HEK293 (cell line): ENCODE results near the gene PROCA1.

Source experiments
- ZNF514 ChIP-seq: fragments of 450-650 bp; formaldehyde crosslinking; IDR thresholded peaks from 2 replicates; pipeline ENCODE4 v1.5.1; 2016; ENCODE audit warnings: missing biosample characterization, missing genetic modification characterization
- ZNF549 ChIP-seq: fragments of 450-650 bp; IDR thresholded peaks from 2 replicates; pipeline ENCODE4 v1.5.1; 2018; ENCODE audit warnings: missing biosample characterization, missing genetic modification characterization, mild to moderate bottlenecking, inconsistent platforms, moderate library complexity
- ZNF629 ChIP-seq: fragments of 450-650 bp; formaldehyde crosslinking; IDR thresholded peaks from 2 replicates; pipeline ENCODE4 v1.5.1; 2017; ENCODE audit warnings: missing biosample characterization, missing genetic modification characterization
- TF ChIP-seq, protein P1 (sequence below): fragments of 450-650 bp; formaldehyde crosslinking; IDR thresholded peaks from 2 replicates; pipeline ENCODE4 v1.5.1; 2016; ENCODE audit warnings: missing biosample characterization, missing genetic modification characterization

DNA sequence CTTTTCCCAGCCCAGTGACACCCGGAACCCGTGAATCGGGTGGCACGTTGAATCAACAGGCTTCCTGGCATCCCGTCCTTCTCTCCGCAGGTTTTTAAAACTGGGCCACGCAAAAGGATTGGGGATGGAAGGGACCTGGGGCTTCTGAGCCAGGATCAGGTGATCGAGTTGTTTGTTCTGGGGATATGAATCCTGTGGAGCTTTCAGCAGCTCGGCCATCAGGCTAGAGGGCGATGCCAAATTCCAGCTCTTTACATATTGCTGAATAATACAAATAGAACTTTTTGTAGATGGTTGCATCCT is 49.2 kb downstream of the PROCA1 start:
- TF ChIP-seq ZNF549 (tag by site-specific recombination), result no peak
- TF ChIP-seq ZNF514 (tag by site-specific recombination), result no peak
- TF ChIP-seq ZNF629 (tag by site-specific recombination), result no peak
- TF ChIP-seq, protein P1, sequence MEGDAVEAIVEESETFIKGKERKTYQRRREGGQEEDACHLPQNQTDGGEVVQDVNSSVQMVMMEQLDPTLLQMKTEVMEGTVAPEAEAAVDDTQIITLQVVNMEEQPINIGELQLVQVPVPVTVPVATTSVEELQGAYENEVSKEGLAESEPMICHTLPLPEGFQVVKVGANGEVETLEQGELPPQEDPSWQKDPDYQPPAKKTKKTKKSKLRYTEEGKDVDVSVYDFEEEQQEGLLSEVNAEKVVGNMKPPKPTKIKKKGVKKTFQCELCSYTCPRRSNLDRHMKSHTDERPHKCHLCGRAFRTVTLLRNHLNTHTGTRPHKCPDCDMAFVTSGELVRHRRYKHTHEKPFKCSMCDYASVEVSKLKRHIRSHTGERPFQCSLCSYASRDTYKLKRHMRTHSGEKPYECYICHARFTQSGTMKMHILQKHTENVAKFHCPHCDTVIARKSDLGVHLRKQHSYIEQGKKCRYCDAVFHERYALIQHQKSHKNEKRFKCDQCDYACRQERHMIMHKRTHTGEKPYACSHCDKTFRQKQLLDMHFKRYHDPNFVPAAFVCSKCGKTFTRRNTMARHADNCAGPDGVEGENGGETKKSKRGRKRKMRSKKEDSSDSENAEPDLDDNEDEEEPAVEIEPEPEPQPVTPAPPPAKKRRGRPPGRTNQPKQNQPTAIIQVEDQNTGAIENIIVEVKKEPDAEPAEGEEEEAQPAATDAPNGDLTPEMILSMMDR (tag by site-specific recombination), result no peak
